ENCODE data around the gene SLC31A1. TPM values are rescaled to one million over a fixed set of nuclear protein-coding genes. Genes with fewer than 3 reads are reported as not detected.
A peak's percentile ranks its signal among the peaks of the same experiment; 100 is the strongest.
"Not testable (repeated sequence)": the region's sequence is repeated elsewhere in the genome, so short reads cannot be mapped to it uniquely, and the experiment has no call there.

Gene SLC31A1
- total RNA-seq, 2 donors from 2014 or later: 13.1 to 17.3 TPM

GRCh38 chr9:113235701-113236255 lies 14.4 kb downstream of the SLC31A1 start:
- not testable (repeated sequence) for H3K36me3 Mint-ChIP-seq (ENCODE audit: low read depth); ATAC-seq (replicated peaks); H3K9me3 Mint-ChIP-seq; H3K4me3 Mint-ChIP-seq; H3K27me3 Mint-ChIP-seq
- peak overlapping the region; percentile 47 for H3K27ac Mint-ChIP-seq
- peaks cover 14% of the 10 kb centered on the region for H3K4me1 Mint-ChIP-seq

DNA sequence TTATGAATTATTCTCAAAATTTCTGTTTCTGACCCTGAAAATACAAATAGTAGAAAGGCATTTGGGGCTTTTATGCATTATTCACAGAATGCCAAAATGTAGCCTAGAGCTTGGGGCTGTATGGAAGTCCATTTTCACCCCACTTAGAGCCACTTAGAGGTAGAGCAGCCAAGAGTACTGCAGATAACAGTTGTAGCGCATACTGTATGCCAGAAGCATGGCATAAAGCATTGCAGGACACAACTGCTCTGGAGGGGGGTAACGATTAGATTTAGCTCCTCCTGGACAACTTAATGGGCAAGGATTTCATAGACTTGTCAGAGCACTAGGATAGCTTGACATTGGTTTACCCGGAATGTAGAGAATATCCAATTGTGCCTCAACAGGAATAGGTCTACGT lies 15.7 kb downstream of the SLC31A1 start:
- no peak overlapping the region for H3K4me3 Mint-ChIP-seq
- no peak for ATAC-seq (replicated peaks)
- H3K9me3 Mint-ChIP-seq: no peaks in the 10 kb centered on the region
- H3K4me1 Mint-ChIP-seq: peaks cover 14% of the 10 kb centered on the region
- H3K27ac Mint-ChIP-seq: no peak overlapping the region
- no peaks in the 10 kb centered on the region for H3K36me3 Mint-ChIP-seq (ENCODE audit: low read depth)
- H3K27me3 Mint-ChIP-seq: no peaks in the 10 kb centered on the region

- ATAC-seq (replicated peaks): peak; percentile 57
- Mint-ChIP-seq H3K27me3 (no peaks in the 10 kb centered on the region), H3K4me3 (no peak overlapping the region), H3K4me1 (peaks cover 7% of the 10 kb centered on the region), H3K9me3 (no peaks in the 10 kb centered on the region), H3K27ac (no peak overlapping the region), H3K36me3 (ENCODE audit: low read depth) (no peaks in the 10 kb centered on the region)
Observed at GRCh38 chr9:113238202-113238858, 17.0 kb downstream of the SLC31A1 start.

DNA sequence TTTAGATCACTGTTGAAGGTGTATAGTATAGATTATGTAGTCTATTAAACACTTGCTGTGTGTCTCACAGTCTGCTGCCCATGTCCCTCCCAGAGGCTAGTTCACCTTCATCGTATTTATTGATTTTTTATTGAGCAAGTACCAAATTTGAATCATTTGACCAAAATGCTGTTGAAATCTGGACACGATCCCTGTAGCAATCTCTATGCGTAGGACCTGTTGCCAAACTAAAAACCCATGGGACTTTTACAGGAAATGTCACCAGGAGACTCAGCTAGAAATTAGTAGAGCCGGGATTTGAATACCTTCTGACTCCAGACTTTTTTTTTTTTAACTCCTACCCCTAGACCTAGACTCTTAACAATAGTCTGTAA lies 17.5 kb downstream of the SLC31A1 start:
- Mint-ChIP-seq H3K27me3 (no peaks in the 10 kb centered on the region), H3K9me3 (no peaks in the 10 kb centered on the region), H3K4me3 (no peak overlapping the region), H3K4me1 (peaks cover 7% of the 10 kb centered on the region), H3K27ac (no peak overlapping the region), H3K36me3 (ENCODE audit: low read depth) (no peaks in the 10 kb centered on the region)
- ATAC-seq (replicated peaks): no peak

GRCh38 chr9:113241161-113241560 lies 19.8 kb downstream of the SLC31A1 start:
- H3K27me3 Mint-ChIP-seq: no peaks in the 10 kb centered on the region
- no peak for ATAC-seq (replicated peaks)

DNA sequence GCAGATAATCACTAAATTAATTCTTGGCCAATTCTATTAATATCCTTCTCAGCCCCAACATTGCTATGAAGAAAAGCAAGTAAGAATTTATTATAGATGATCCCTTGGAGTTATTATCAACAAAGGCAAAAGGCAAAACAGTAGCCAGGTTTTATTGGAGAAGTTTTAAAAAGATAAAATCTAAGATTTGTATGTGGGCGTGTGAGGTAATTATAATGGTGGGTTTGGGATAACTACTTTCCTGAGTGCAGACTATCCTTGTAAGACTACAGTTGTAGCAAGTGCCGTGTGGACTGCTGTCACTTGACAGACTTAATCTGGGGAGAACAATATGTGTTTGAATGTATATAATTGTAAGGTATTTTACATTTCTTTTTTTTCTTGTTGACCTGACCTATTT lies 23.2 kb downstream of the SLC31A1 start:
- Mint-ChIP-seq H3K4me3 (no peak overlapping the region), H3K9me3 (no peaks in the 10 kb centered on the region), H3K36me3 (ENCODE audit: low read depth) (no peaks in the 10 kb centered on the region), H3K27ac (no peak overlapping the region), H3K4me1 (no peaks in the 10 kb centered on the region), H3K27me3 (no peaks in the 10 kb centered on the region)
- ATAC-seq (replicated peaks): no peak

More at GRCh38 chr9:113241161-113241560, 19.8 kb downstream of the SLC31A1 start:
- H3K4me1 Mint-ChIP-seq: peaks cover 4% of the 10 kb centered on the region
- H3K9me3 Mint-ChIP-seq: no peaks in the 10 kb centered on the region
- H3K4me3 Mint-ChIP-seq: no peak overlapping the region
- H3K36me3 Mint-ChIP-seq (ENCODE audit: low read depth): no peaks in the 10 kb centered on the region
- H3K27ac Mint-ChIP-seq: no peak overlapping the region

GRCh38 chr9:113245894-113246293 lies 24.6 kb downstream of the SLC31A1 start:
- Mint-ChIP-seq H3K4me1 (no peaks in the 10 kb centered on the region), H3K27me3 (no peaks in the 10 kb centered on the region), H3K27ac (no peak overlapping the region), H3K4me3 (no peak overlapping the region), H3K36me3 (ENCODE audit: low read depth) (no peaks in the 10 kb centered on the region), H3K9me3 (no peaks in the 10 kb centered on the region)
- ATAC-seq (replicated peaks): no peak

DNA sequence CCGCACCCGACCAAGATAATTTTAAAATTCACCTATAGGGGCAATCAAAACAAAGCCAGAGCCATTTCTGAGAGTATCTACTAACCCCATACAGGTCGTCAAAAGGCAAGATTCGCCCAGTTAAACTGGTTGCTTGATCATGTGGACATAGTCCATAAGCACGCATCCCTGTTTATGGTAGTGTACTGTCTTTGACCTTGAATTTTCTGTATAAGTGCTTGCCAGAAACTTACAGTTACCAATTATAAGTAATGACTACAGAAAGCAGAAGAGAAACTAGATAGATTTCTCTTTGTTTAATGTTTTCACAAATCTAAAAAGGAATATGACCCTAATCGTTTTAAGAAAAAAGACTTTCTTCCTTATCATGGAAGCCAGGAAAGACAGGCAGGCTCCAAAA lies 25.6 kb downstream of the SLC31A1 start:
- Mint-ChIP-seq H3K9me3 (no peaks in the 10 kb centered on the region), H3K4me1 (no peaks in the 10 kb centered on the region), H3K27me3 (no peaks in the 10 kb centered on the region), H3K36me3 (ENCODE audit: low read depth) (no peaks in the 10 kb centered on the region), H3K27ac (no peak overlapping the region), H3K4me3 (no peak overlapping the region)
- no peak for ATAC-seq (replicated peaks)

GRCh38 chr9:113247640-113248039 lies 26.3 kb downstream of the SLC31A1 start:
- no peaks in the 10 kb centered on the region for H3K4me1 Mint-ChIP-seq

GRCh38 chr9:113249661-113250060 lies 28.3 kb downstream of the SLC31A1 start:
- ATAC-seq (replicated peaks); H3K27me3 Mint-ChIP-seq; H3K4me1 Mint-ChIP-seq; H3K9me3 Mint-ChIP-seq; H3K36me3 Mint-ChIP-seq (ENCODE audit: low read depth); H3K27ac Mint-ChIP-seq; H3K4me3 Mint-ChIP-seq: not testable (repeated sequence)

More at GRCh38 chr9:113247640-113248039, 26.3 kb downstream of the SLC31A1 start:
- no peak overlapping the region for H3K27ac Mint-ChIP-seq
- no peaks in the 10 kb centered on the region for H3K27me3 Mint-ChIP-seq
- H3K9me3 Mint-ChIP-seq: no peaks in the 10 kb centered on the region
- H3K36me3 Mint-ChIP-seq (ENCODE audit: low read depth): no peaks in the 10 kb centered on the region
- ATAC-seq (replicated peaks): no peak
- H3K4me3 Mint-ChIP-seq: no peak overlapping the region

DNA sequence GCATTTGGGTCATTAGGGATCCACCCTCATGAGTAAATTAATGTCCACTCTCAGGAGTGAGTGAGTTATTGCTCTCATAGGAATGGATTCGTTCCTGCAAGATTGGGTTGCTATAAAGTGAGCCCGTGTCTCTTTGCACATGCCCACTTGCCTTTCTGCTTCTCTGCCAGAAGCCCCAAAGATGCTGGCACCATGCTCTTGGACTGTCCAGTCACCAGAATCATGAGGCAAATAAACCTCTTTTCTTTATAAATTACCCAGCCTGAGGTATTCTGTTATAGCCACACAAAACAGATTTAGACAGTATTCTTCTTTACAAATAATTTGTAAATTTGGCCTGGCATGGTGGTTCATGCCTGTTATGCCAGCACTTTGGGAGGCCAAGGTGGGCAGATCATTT lies 29.5 kb downstream of the SLC31A1 start:
- no peaks in the 10 kb centered on the region for H3K27me3 Mint-ChIP-seq
- ATAC-seq (replicated peaks): no peak
- H3K4me1 Mint-ChIP-seq: no peaks in the 10 kb centered on the region
- no peaks in the 10 kb centered on the region for H3K9me3 Mint-ChIP-seq
- H3K27ac Mint-ChIP-seq: no peak overlapping the region
- no peak overlapping the region for H3K4me3 Mint-ChIP-seq
- no peaks in the 10 kb centered on the region for H3K36me3 Mint-ChIP-seq (ENCODE audit: low read depth)

DNA sequence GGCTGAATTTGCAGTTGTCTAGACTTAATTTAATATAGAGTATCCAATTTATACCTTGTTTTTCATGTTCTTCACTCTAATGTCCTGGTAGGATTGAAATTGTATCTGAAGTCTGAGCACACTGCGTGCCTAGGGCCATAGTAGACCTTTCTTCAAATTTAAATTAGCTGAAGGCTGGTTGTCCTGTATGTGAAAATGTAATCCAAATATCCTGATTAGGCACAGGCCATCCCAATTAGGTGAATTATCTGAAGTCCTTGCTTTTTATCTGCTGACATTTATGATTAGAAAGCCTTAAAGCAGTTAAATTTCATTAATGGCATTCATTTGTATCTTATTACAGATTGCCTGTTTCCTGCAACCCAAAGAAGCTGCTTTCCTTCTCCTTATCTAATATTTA lies 33.6 kb downstream of the SLC31A1 start:
- no peaks in the 10 kb centered on the region for H3K4me1 Mint-ChIP-seq
- no peak overlapping the region for H3K4me3 Mint-ChIP-seq
- ATAC-seq (replicated peaks): no peak
- H3K9me3 Mint-ChIP-seq: no peaks in the 10 kb centered on the region
- H3K27me3 Mint-ChIP-seq: no peaks in the 10 kb centered on the region
- peaks cover 38% of the 10 kb centered on the region for H3K36me3 Mint-ChIP-seq (ENCODE audit: low read depth)
- H3K27ac Mint-ChIP-seq: no peak overlapping the region

GRCh38 chr9:113255438-113255837 lies 34.1 kb downstream of the SLC31A1 start:
- no peak overlapping the region for H3K4me3 Mint-ChIP-seq
- no peak overlapping the region for H3K27ac Mint-ChIP-seq
- H3K36me3 Mint-ChIP-seq (ENCODE audit: low read depth): peaks cover 42% of the 10 kb centered on the region
- no peaks in the 10 kb centered on the region for H3K4me1 Mint-ChIP-seq
- ATAC-seq (replicated peaks): no peak
- H3K9me3 Mint-ChIP-seq: no peaks in the 10 kb centered on the region
- H3K27me3 Mint-ChIP-seq: no peaks in the 10 kb centered on the region

GRCh38 chr9:113257863-113258262 lies 36.5 kb downstream of the SLC31A1 start:
- Mint-ChIP-seq H3K9me3 (no peaks in the 10 kb centered on the region), H3K4me1 (no peaks in the 10 kb centered on the region), H3K4me3 (no peak overlapping the region), H3K27me3 (no peaks in the 10 kb centered on the region), H3K27ac (no peak overlapping the region), H3K36me3 (ENCODE audit: low read depth) (peaks cover 65% of the 10 kb centered on the region)
- ATAC-seq (replicated peaks): no peak

DNA sequence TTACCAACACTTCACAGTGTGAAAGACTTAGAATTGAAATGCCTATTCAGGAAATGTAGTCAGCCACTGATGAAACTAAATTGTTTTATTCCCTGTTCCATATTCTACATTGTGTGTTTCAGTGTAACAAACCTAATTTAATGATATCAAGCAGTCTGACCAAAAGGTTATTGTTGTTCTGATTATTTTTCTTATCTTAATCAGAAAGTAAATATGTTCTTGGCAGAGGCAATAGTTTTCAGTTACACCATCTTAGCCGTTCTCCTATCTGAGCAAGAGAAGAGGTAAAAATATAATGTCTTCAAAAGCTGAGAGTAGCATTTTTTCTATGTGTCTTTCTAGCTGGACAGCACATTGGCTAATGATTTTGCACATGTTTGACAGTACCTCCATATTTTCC lies 36.9 kb downstream of the SLC31A1 start:
- Mint-ChIP-seq H3K27me3 (no peaks in the 10 kb centered on the region), H3K4me3 (no peak overlapping the region), H3K27ac (no peak overlapping the region), H3K36me3 (ENCODE audit: low read depth) (peaks cover 65% of the 10 kb centered on the region), H3K9me3 (no peaks in the 10 kb centered on the region), H3K4me1 (no peaks in the 10 kb centered on the region)
- no peak for ATAC-seq (replicated peaks)
